Measurements from ENCODE around the gene RADIL.

DNA sequence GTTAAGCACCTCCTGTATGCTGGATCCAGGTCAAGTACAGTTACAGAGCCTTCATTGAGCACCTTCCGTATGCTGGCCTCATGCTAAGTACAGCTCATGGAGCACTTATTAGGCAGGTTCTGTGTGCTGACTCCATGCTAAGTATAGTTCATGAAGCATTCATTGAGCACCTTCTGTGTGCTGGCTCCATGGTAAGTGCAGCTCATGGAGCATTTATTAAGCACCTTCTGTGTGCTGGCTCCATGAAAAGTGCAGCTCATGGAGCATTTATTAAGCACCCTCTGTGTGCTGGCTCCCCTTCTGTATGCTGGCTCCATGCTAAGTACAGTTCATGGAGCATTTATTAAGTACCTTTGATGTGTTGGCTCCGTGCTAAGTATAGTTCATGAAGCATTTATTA lies 44.9 kb upstream of the RADIL start:
- TF ChIP-seq, protein P1, sequence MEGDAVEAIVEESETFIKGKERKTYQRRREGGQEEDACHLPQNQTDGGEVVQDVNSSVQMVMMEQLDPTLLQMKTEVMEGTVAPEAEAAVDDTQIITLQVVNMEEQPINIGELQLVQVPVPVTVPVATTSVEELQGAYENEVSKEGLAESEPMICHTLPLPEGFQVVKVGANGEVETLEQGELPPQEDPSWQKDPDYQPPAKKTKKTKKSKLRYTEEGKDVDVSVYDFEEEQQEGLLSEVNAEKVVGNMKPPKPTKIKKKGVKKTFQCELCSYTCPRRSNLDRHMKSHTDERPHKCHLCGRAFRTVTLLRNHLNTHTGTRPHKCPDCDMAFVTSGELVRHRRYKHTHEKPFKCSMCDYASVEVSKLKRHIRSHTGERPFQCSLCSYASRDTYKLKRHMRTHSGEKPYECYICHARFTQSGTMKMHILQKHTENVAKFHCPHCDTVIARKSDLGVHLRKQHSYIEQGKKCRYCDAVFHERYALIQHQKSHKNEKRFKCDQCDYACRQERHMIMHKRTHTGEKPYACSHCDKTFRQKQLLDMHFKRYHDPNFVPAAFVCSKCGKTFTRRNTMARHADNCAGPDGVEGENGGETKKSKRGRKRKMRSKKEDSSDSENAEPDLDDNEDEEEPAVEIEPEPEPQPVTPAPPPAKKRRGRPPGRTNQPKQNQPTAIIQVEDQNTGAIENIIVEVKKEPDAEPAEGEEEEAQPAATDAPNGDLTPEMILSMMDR (IDR thresholded peaks at IDR 0.05): no peak
- no peak for TF ChIP-seq POLR2A (IDR thresholded peaks at IDR 0.05)

All from uterus (tissue), 2 donors.